ENCODE data around the gene RAD51B. TPM values are rescaled to one million over a fixed set of nuclear protein-coding genes. Genes with fewer than 3 reads are reported as not detected.

RAD51B gene
- total and polyA plus RNA-seq, 9 of the 15 experiments (the other 6 are each of a cell fraction or from before 2014, with no cell fraction given) = 8.5 to 17.3 (median 11.3) TPM

DNA sequence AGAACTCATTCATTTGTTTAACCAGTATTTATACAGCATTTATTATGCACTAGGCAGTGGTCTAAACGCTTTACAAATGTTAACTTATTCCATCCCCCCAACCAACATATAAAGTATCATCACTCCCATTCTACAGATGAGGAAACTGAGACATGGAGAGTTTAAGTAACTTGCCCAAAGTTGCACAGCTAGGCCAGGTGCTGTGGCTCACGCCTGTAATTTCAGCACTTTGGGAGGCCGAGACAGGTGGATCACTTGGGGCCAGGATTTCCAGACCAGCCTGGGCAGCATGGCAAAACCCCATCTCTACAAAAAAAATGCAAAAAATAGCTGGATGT lies 935.4 kb downstream of the RAD51B start (continued):
- TF ChIP-seq, protein P1, sequence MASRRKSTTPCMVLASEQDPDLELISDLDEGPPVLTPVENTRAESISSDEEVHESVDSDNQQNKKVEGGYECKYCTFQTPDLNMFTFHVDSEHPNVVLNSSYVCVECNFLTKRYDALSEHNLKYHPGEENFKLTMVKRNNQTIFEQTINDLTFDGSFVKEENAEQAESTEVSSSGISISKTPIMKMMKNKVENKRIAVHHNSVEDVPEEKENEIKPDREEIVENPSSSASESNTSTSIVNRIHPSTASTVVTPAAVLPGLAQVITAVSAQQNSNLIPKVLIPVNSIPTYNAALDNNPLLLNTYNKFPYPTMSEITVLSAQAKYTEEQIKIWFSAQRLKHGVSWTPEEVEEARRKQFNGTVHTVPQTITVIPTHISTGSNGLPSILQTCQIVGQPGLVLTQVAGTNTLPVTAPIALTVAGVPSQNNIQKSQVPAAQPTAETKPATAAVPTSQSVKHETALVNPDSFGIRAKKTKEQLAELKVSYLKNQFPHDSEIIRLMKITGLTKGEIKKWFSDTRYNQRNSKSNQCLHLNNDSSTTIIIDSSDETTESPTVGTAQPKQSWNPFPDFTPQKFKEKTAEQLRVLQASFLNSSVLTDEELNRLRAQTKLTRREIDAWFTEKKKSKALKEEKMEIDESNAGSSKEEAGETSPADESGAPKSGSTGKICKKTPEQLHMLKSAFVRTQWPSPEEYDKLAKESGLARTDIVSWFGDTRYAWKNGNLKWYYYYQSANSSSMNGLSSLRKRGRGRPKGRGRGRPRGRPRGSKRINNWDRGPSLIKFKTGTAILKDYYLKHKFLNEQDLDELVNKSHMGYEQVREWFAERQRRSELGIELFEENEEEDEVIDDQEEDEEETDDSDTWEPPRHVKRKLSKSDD (conservative IDR thresholded peaks at IDR 0.05; ENCODE audit: low read length) = no peak
- no peak for TF ChIP-seq ELF2 (CRISPR knock-in tag; IDR thresholded peaks at IDR 0.05)

DNA sequence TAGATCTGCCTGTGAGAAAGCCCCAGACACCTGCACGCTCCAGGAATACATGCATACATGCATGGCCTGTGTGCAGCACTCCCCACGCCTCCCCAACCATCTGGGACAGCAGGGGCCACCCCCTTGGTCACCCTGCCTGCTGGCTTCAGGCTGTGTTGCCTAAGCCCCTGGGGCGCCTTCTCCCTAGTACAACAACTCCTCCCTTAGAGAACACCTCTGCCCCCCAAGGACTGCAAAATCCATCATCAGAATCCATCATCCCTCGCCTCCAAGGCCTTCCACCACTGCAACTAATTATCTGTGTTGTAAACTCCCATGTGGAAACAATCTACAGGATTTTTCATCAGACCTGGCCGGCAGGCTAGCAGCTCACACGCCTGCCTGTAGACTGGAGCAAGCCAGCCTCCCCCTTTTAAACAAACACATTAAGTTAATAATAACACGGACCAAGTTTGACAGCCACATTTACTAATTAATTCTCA lies 936.5 kb downstream of the RAD51B start:
- ATAC-seq (no peak), FAIRE-seq (no peak), DNase-seq (ENCODE audit: extremely low read depth in 1 of 4, low spot score in 3 of 4) (no peak)
- ChIA-PET CTCF (ENCODE audit: low intra/inter-chr PET ratio) (no interaction called here), POLR2A (interaction anchor here (0.6 to 1.1 kb wide), 2 partner anchors 11 to 423 kb away, joined by 3 read pairs; no protein-coding TSS in a partner anchor)
- H3K36me3 ChIP-seq (ENCODE audit: control insufficient read depth, insufficient read depth, low read length) = no peaks in the 10 kb centered on the region
- H3K9me3 ChIP-seq (replicated peaks; ENCODE audit: control insufficient read depth, insufficient read depth, low read depth, low read length) = no peaks in the 10 kb centered on the region
- H3K4me3 ChIP-seq = no peak overlapping the region
- no peaks in the 10 kb centered on the region for H3K27me3 ChIP-seq (ENCODE audit: control insufficient read depth in 2 of 2, insufficient read depth in 2 of 2, low read length in 2 of 2)
- in situ Hi-C loops (cut with MboI) = loop anchor here (5.0 kb wide), 1 partner anchor 34 kb away; no protein-coding TSS in a partner anchor
- BruUV-seq (replicated peaks) = no TSS peak
- intact Hi-C loops (cut with micrococcal nuclease) = loop anchor here (5.0 kb wide), 1 partner anchor 39 kb away; no protein-coding TSS in a partner anchor
- no peaks in the 10 kb centered on the region for H4K20me1 ChIP-seq (replicated peaks; ENCODE audit: control insufficient read depth, insufficient read depth, low read length)
- peaks cover 17 to 64% of the 10 kb centered on the region in 2 experiments for H3K4me1 ChIP-seq (replicated peaks in 1 of 2; ENCODE audit: control insufficient read depth in 2 of 2, insufficient read depth in 2 of 2, low read length in 2 of 2)
- H3K9ac ChIP-seq (ENCODE audit: insufficient read depth in 1 of 2, low read depth in 2 of 2, low read length in 2 of 2) = no peak overlapping the region
- no peak overlapping the region for H3K4me2 ChIP-seq (ENCODE audit: insufficient read depth, low read length)
- TF ChIP-seq BDP1 (IDR thresholded peaks at IDR 0.05; ENCODE audit: insufficient read depth, insufficient read length) = no peak
- TF ChIP-seq, protein P2, sequence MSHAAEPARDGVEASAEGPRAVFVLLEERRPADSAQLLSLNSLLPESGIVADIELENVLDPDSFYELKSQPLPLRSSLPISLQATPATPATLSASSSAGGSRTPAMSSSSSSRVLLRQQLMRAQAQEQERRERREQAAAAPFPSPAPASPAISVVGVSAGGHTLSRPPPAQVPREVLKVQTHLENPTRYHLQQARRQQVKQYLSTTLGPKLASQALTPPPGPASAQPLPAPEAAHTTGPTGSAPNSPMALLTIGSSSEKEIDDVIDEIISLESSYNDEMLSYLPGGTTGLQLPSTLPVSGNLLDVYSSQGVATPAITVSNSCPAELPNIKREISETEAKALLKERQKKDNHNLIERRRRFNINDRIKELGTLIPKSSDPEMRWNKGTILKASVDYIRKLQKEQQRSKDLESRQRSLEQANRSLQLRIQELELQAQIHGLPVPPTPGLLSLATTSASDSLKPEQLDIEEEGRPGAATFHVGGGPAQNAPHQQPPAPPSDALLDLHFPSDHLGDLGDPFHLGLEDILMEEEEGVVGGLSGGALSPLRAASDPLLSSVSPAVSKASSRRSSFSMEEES (CRISPR knock-in tag; IDR thresholded peaks at IDR 0.05) = no peak
- no peak for TF ChIP-seq ARID1B (IDR thresholded peaks at IDR 0.05)
- no peaks in the 10 kb centered on the region for H3K79me2 ChIP-seq (ENCODE audit: control insufficient read depth, insufficient read depth, low read length)
- H3K9me1 ChIP-seq (ENCODE audit: control insufficient read depth, insufficient read depth, low read length) = no peaks in the 10 kb centered on the region
- no peak overlapping the region for H3K27ac ChIP-seq (ENCODE audit: extremely low read depth, low read depth, low read length)
- no peak overlapping the region; the same call in 1 of the 2 replicates for H2AFZ ChIP-seq (ENCODE audit: low read depth, low read length)
- WGBS (ENCODE audit: insufficient coverage, low coverage, missing lambda C conversion rate) = 71% methylated on average over 6 of the region's 7 CpGs

Measured in K562 (cell line).